ENCODE measurements around the gene WNT10A. TPM values are rescaled to one million over a fixed set of nuclear protein-coding genes. Genes with fewer than 3 reads are reported as not detected.

WNT10A gene
- total and polyA plus RNA-seq, 12 donors: 0.01 to 0.56 (median 0.18) TPM; not detected in 8

Other genes starting within 250 kb of the WNT10A start
- 10 to 100 TPM; 17.9 to 29.5 (median 22.9) TPM for gene ZNF142, start 221.2 kb upstream of the WNT10A start, total RNA-seq
- gene ZNF142, start 221.2 kb upstream of the WNT10A start, polyA plus RNA-seq: 10 to 100 TPM in 1 of 2 donors, 1 to 10 TPM in 1; 4.4 to 10.2 TPM
- gene BCS1L, start 221.2 kb upstream of the WNT10A start, total RNA-seq: 10 to 100 TPM; 34.8 to 53.8 (median 44.6) TPM
- gene BCS1L, start 221.2 kb upstream of the WNT10A start, polyA plus RNA-seq: 10 to 100 TPM; 52.8 to 84.2 TPM
- gene RNF25, start 208.8 kb upstream of the WNT10A start, total RNA-seq: 10 to 100 TPM; 13.5 to 20.3 (median 16.3) TPM
- 10 to 100 TPM; 18.1 to 25.4 TPM for gene RNF25, start 208.8 kb upstream of the WNT10A start, polyA plus RNA-seq
- 10 to 100 TPM in 1 of 10 donors, 1 to 10 TPM in 9; 4.2 to 16.0 (median 6.5) TPM for gene STK36, start 208.8 kb upstream of the WNT10A start, total RNA-seq
- 10 to 100 TPM in 1 of 2 donors, 1 to 10 TPM in 1; 7.5 to 18.8 TPM for gene STK36, start 208.8 kb upstream of the WNT10A start, polyA plus RNA-seq
- gene TTLL4, start 170.0 kb upstream of the WNT10A start, total RNA-seq: 1 to 10 TPM; 4.3 to 8.2 (median 6.4) TPM
- 10 to 100 TPM in 1 of 2 donors, 1 to 10 TPM in 1; 7.3 to 10.3 TPM for gene TTLL4, start 170.0 kb upstream of the WNT10A start, polyA plus RNA-seq
- gene CYP27A1, start 98.7 kb upstream of the WNT10A start, total RNA-seq: 10 to 100 TPM in 2 of 10 donors, 1 to 10 TPM in 8; 3.7 to 12.8 (median 7.1) TPM
- 1 to 10 TPM; 8.9 to 9.1 TPM for gene CYP27A1, start 98.7 kb upstream of the WNT10A start, polyA plus RNA-seq
- under 1 TPM in 3 of 10 donors, not detected in 7; 0.09 to 0.19 (median 0.15) TPM for gene PRKAG3, start 49.0 kb upstream of the WNT10A start, total RNA-seq
- under 1 TPM in 1 of 2 donors, not detected in 1; 0.03 TPM for gene PRKAG3, start 49.0 kb upstream of the WNT10A start, polyA plus RNA-seq
- gene WNT6, start 21.0 kb upstream of the WNT10A start, total RNA-seq: 1 to 10 TPM in 3 of 10 donors, under 1 TPM in 7; 0.15 to 2.9 (median 0.67) TPM
- 1 to 10 TPM; 1.1 to 3.0 TPM for gene WNT6, start 21.0 kb upstream of the WNT10A start, polyA plus RNA-seq
- under 1 TPM in 1 of 10 donors, not detected in 9; 0.09 TPM for gene CDK5R2, start 78.8 kb downstream of the WNT10A start, total RNA-seq
- not detected for gene CDK5R2, start 78.8 kb downstream of the WNT10A start, polyA plus RNA-seq
- not detected for gene FEV, start 104.3 kb downstream of the WNT10A start, total RNA-seq
- gene FEV, start 104.3 kb downstream of the WNT10A start, polyA plus RNA-seq: not detected
- not detected for gene CRYBA2, start 112.6 kb downstream of the WNT10A start, total RNA-seq
- gene CRYBA2, start 112.6 kb downstream of the WNT10A start, polyA plus RNA-seq: not detected
- not detected for gene CFAP65, start 160.7 kb downstream of the WNT10A start, total RNA-seq
- not detected for gene CFAP65, start 160.7 kb downstream of the WNT10A start, polyA plus RNA-seq
- under 1 TPM in 1 of 10 donors, not detected in 9; 0.16 TPM for gene IHH, start 180.1 kb downstream of the WNT10A start, total RNA-seq
- gene IHH, start 180.1 kb downstream of the WNT10A start, polyA plus RNA-seq: under 1 TPM in 1 of 2 donors, not detected in 1; 0.03 TPM